Gastrocnemius medialis (tissue), 4 donors: ENCODE results near the gene SH2D5.

Experiments
- POLR2A ChIP-seq, 2 donors: fragments of 450-650 bp; IDR thresholded peaks; one replicate each; pipeline ENCODE4 v1.6.1; 2017; ENCODE audit warnings: antibody characterized with exemption in 2 of 2, mild to moderate bottlenecking in 2 of 2, moderate library complexity in 2 of 2
- TF ChIP-seq, protein P1 (sequence below), 5 experiments: fragments of 450-650 bp in 3 of 5; fragments of 200-600 bp in 2 of 5; sonication (generic) in 2 of 5; IDR thresholded peaks in 4 of 5; conservative IDR thresholded peaks in 1 of 5; 1 replicate in 4 of 5; 2 replicates in 1 of 5; pipeline ENCODE4 v1.5.1; 2016 to 2019; ENCODE audit warnings: antibody characterized with exemption in 5 of 5, mild to moderate bottlenecking in 3 of 5, moderate library complexity in 3 of 5

GRCh38 chr1:20726932-20727745, 5.4 kb downstream of the SH2D5 start:
- TF ChIP-seq, protein P1, sequence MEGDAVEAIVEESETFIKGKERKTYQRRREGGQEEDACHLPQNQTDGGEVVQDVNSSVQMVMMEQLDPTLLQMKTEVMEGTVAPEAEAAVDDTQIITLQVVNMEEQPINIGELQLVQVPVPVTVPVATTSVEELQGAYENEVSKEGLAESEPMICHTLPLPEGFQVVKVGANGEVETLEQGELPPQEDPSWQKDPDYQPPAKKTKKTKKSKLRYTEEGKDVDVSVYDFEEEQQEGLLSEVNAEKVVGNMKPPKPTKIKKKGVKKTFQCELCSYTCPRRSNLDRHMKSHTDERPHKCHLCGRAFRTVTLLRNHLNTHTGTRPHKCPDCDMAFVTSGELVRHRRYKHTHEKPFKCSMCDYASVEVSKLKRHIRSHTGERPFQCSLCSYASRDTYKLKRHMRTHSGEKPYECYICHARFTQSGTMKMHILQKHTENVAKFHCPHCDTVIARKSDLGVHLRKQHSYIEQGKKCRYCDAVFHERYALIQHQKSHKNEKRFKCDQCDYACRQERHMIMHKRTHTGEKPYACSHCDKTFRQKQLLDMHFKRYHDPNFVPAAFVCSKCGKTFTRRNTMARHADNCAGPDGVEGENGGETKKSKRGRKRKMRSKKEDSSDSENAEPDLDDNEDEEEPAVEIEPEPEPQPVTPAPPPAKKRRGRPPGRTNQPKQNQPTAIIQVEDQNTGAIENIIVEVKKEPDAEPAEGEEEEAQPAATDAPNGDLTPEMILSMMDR (IDR thresholded peaks at IDR 0.05 in 4 of 5, conservative IDR thresholded peaks at IDR 0.05 in 1 of 5), result no peak
- no peak for TF ChIP-seq POLR2A (IDR thresholded peaks at IDR 0.05)
